ENCODE data around the gene PSMD2. TPM values are rescaled to one million over a fixed set of nuclear protein-coding genes. Genes with fewer than 3 reads are reported as not detected.
A peak's percentile ranks its signal among the peaks of the same experiment; 100 is the strongest.

Gene PSMD2
- total RNA-seq, 1 experiment from 2014 or later, result 359 TPM

- TF ChIP-seq ETV6 (CRISPR knock-in tag; IDR thresholded peaks at IDR 0.05) (0 out of 2 replicates have a peak, but pooled peaks have one; percentile 49), MLX (CRISPR knock-in tag; IDR thresholded peaks at IDR 0.05) (no peak), GABPB1 (CRISPR knock-in tag; IDR thresholded peaks at IDR 0.05) (0 out of 2 replicates have a peak, but pooled peaks have one; percentile 23), ZNF423 (CRISPR knock-in tag; IDR thresholded peaks at IDR 0.05) (no peak)
Observed at GRCh38 chr3:184314700-184315542, 15.9 kb downstream of the PSMD2 start (continued).

GRCh38 chr3:184315543-184315867, 16.5 kb downstream of the PSMD2 start:
- no peaks in the 10 kb centered on the region for H3K9me3 Mint-ChIP-seq
- DNase-seq (ENCODE audit: low spot score) (no peak), ATAC-seq (no peak)
- H3K36me3 Mint-ChIP-seq, result peaks cover 22% of the 10 kb centered on the region
- CTCF ChIA-PET, result interaction anchor here (1.4 kb wide), 1 partner anchor 139 kb away, joined by 3 read pairs; no protein-coding TSS in a partner anchor
- POLR2A ChIA-PET, result no interaction called here
- H3K27ac Mint-ChIP-seq, result peak overlapping the region; percentile 70; the same call in 1 of the 2 replicates
- peaks cover 24% of the 10 kb centered on the region for H3K4me1 Mint-ChIP-seq
- no peaks in the 10 kb centered on the region for H3K27me3 Mint-ChIP-seq (ENCODE audit: low read depth)
- peak overlapping the region; percentile 72 for H3K4me3 Mint-ChIP-seq
- TF ChIP-seq ELF4 (CRISPR knock-in tag; IDR thresholded peaks at IDR 0.05; ENCODE audit: low read depth), result no peak
- no peak for TF ChIP-seq ZNF121 (CRISPR knock-in tag; IDR thresholded peaks at IDR 0.05)
- no peak for TF ChIP-seq MLX (CRISPR knock-in tag; IDR thresholded peaks at IDR 0.05)
- no peak for TF ChIP-seq GRHL2 (CRISPR knock-in tag; IDR thresholded peaks at IDR 0.05; ENCODE audit: insufficient replicate concordance, severe bottlenecking)
- TF ChIP-seq ZNF263 (CRISPR knock-in tag; IDR thresholded peaks at IDR 0.05; ENCODE audit: low read depth), result no peak
- TF ChIP-seq ZNF671 (CRISPR knock-in tag; IDR thresholded peaks at IDR 0.05), result no peak
- no peak for TF ChIP-seq ZNF416 (CRISPR knock-in tag; IDR thresholded peaks at IDR 0.05)
- no peak for TF ChIP-seq PRRX2 (CRISPR knock-in tag; IDR thresholded peaks at IDR 0.05)
- TF ChIP-seq TP53 (CRISPR knock-in tag; IDR thresholded peaks at IDR 0.05), result no peak

- CTCF ChIA-PET, result interaction anchor here (1.4 kb wide), 1 partner anchor 140 kb away, joined by 3 read pairs; no protein-coding TSS in a partner anchor
- POLR2A ChIA-PET, result interaction anchor here (1.1 kb wide), 1 partner anchor 88 kb away, joined by 3 read pairs; no protein-coding TSS in a partner anchor
- no peak for DNase-seq (ENCODE audit: low spot score)
Observed at GRCh38 chr3:184315871-184316661, 17.0 kb downstream of the PSMD2 start.

More at GRCh38 chr3:184315871-184316661, 17.0 kb downstream of the PSMD2 start:
- ATAC-seq, result no peak
- peak overlapping the region; percentile 74 for H3K27ac Mint-ChIP-seq
- no peaks in the 10 kb centered on the region for H3K27me3 Mint-ChIP-seq (ENCODE audit: low read depth)
- H3K9me3 Mint-ChIP-seq, result no peaks in the 10 kb centered on the region
- peaks cover 24% of the 10 kb centered on the region for H3K4me1 Mint-ChIP-seq
- peaks cover 28% of the 10 kb centered on the region for H3K36me3 Mint-ChIP-seq
- TF ChIP-seq IRF2 (CRISPR knock-in tag; IDR thresholded peaks at IDR 0.05; ENCODE audit: borderline replicate concordance, low read depth), result no peak
- TF ChIP-seq ZNF425 (CRISPR knock-in tag; conservative IDR thresholded peaks at IDR 0.05), result no peak
- no peak for TF ChIP-seq ZNF317 (CRISPR knock-in tag; IDR thresholded peaks at IDR 0.05; ENCODE audit: borderline replicate concordance, low read depth)
- no peak for TF ChIP-seq ATF2 (CRISPR knock-in tag; IDR thresholded peaks at IDR 0.05; ENCODE audit: borderline replicate concordance, low read depth)
- no peak for TF ChIP-seq ZNF121 (CRISPR knock-in tag; IDR thresholded peaks at IDR 0.05)
- H3K4me3 Mint-ChIP-seq, result peak overlapping the region; percentile 72

All from WTC11 (cell line).